ENCODE results near the gene WAC. TPM values are rescaled to one million over a fixed set of nuclear protein-coding genes. Genes with fewer than 3 reads are reported as not detected.

WAC gene
- total RNA-seq, 1 donor from 2014 or later, result 92.3 TPM

- DNase-seq, result no peak
These were observed 136.6 kb downstream of the WAC start for GRCh38 chr10:28669227-28670173.

Small RNAs within 50 kb of the gene (small RNA-seq; reads per million reads assigned to genes)
- not detected for gene RNU4ATAC6P (ENCODE audit: low replicate concordance)
- gene RNU6-1067P (ENCODE audit: low replicate concordance), result not detected

Other genes with a start within 250 kb of the WAC start
- 15.9 TPM for gene MPP7, start 230.1 kb upstream of the WAC start, total RNA-seq
- 8.0 TPM for gene BAMBI, start 144.4 kb downstream of the WAC start, total RNA-seq